Measurements from ENCODE around the gene SMIM27. TPM values are rescaled to one million over a fixed set of nuclear protein-coding genes. Genes with fewer than 3 reads are reported as not detected.
"Not testable (repeated sequence)": the region's sequence is repeated elsewhere in the genome, so short reads cannot be mapped to it uniquely, and the experiment has no call there.

Gene SMIM27
- 10 to 100 TPM in 7 of 12 donors, 1 to 10 TPM in 4, not detected in 1; 8.4 to 13.4 (median 10.6) TPM for polyA plus RNA-seq (ENCODE audit: insufficient read length in 12 of 12)
- long read RNA-seq, donor 1, transcript SMIM27-206 (1 exons, 668 nt): major isoform, 7 of 569 reads
- long read RNA-seq, donor 1, partial matches to known transcripts: 104 of 569 reads
- long read RNA-seq, donor 1, other reads (novel, unspliced or antisense): 458 of 569 reads
- long read RNA-seq, donor 2, transcript SMIM27-206 (1 exons, 668 nt): major isoform, 6 of 27 reads
- long read RNA-seq, donor 2, partial matches to known transcripts: 21 of 27 reads
- long read RNA-seq, donor 2, other reads (novel, unspliced or antisense): 0 of 27 reads
- long read RNA-seq, donor 3, partial matches to known transcripts: 6 of 11 reads
- long read RNA-seq, donor 3, other reads (novel, unspliced or antisense): 0 of 11 reads
- long read RNA-seq, donor 4, partial matches to known transcripts: 16 of 19 reads
- long read RNA-seq, donor 4, other reads (novel, unspliced or antisense): 0 of 19 reads
- long read RNA-seq, donor 5: 0 reads
- long read RNA-seq, donor 6, partial matches to known transcripts: 5 of 9 reads
- long read RNA-seq, donor 6, other reads (novel, unspliced or antisense): 0 of 9 reads
- long read RNA-seq, donor 7, partial matches to known transcripts: 0 of 3 reads
- long read RNA-seq, donor 7, other reads (novel, unspliced or antisense): 0 of 3 reads
- long read RNA-seq, donor 8, partial matches to known transcripts: 16 of 19 reads
- long read RNA-seq, donor 8, other reads (novel, unspliced or antisense): 0 of 19 reads
- long read RNA-seq, donor 9, transcript SMIM27-206 (1 exons, 668 nt): major isoform, 6 of 20 reads
- long read RNA-seq, donor 9, partial matches to known transcripts: 13 of 20 reads
- long read RNA-seq, donor 9, other reads (novel, unspliced or antisense): 0 of 20 reads
- long read RNA-seq, donor 10, transcript SMIM27-206 (1 exons, 668 nt): major isoform, 5 of 19 reads
- long read RNA-seq, donor 10, partial matches to known transcripts: 14 of 19 reads
- long read RNA-seq, donor 10, other reads (novel, unspliced or antisense): 0 of 19 reads
- long read RNA-seq, donor 11, transcript SMIM27-206 (1 exons, 668 nt): major isoform, 6 of 18 reads
- long read RNA-seq, donor 11, partial matches to known transcripts: 12 of 18 reads
- long read RNA-seq, donor 11, other reads (novel, unspliced or antisense): 0 of 18 reads

GRCh38 chr9:32552172-32552872, at the start of gene SMIM27, which contains the start of gene TOPORS:
SMIM27 (plus strand) TSS chr9:32552327; CDS start chr9:32552435, 108 bp downstream.
TOPORS (minus strand) TSS chr9:32552586; CDS start chr9:32552436, 150 bp downstream.
- peak; percentile 96 for DNase-seq

- DNase-seq: no peak
Measured at GRCh38 chr9:32502464-32502863, 49.7 kb upstream of the SMIM27 start.

GRCh38 chr9:32503008-32503407, 49.1 kb upstream of the SMIM27 start:
- DNase-seq: no peak

- DNase-seq: no peak
Measured at GRCh38 chr9:32508728-32509127, 43.4 kb upstream of the SMIM27 start.

GRCh38 chr9:32516241-32516640, 35.9 kb upstream of the SMIM27 start:
- no peak for DNase-seq

GRCh38 chr9:32518276-32518675, 33.9 kb upstream of the SMIM27 start:
- DNase-seq: no peak

GRCh38 chr9:32523910-32524309, 28.2 kb upstream of the SMIM27 start:
- no peak for DNase-seq

GRCh38 chr9:32524558-32524891, 27.6 kb upstream of the SMIM27 start:
- DNase-seq: not testable (repeated sequence)

GRCh38 chr9:32524892-32525708, 27.0 kb upstream of the SMIM27 start:
- no peak for DNase-seq

- DNase-seq: no peak
Measured at GRCh38 chr9:32525709-32526030, 26.5 kb upstream of the SMIM27 start.

- DNase-seq: peak; percentile 93
Measured at GRCh38 chr9:32526041-32526706, 26.0 kb upstream of the SMIM27 start, which contains the start of gene RIGI. RIGI (minus strand) TSS chr9:32526196; CDS start chr9:32526166, 30 bp downstream.

- DNase-seq: no peak
Measured at GRCh38 chr9:32526707-32527048, 25.4 kb upstream of the SMIM27 start.

- no peak for DNase-seq
Measured at GRCh38 chr9:32533336-32533735, 18.8 kb upstream of the SMIM27 start.

- no peak for DNase-seq
Measured at GRCh38 chr9:32533816-32534215, 18.3 kb upstream of the SMIM27 start.

- no peak for DNase-seq
Measured at GRCh38 chr9:32543047-32543446, 9.1 kb upstream of the SMIM27 start.

- DNase-seq: no peak
Measured at GRCh38 chr9:32545884-32546283, 6.2 kb upstream of the SMIM27 start.

GRCh38 chr9:32548213-32548612, 3.9 kb upstream of the SMIM27 start:
- DNase-seq: not testable (repeated sequence)

- peak; percentile 27 for DNase-seq
Measured at GRCh38 chr9:32550150-32550561, 2.0 kb upstream of the SMIM27 start.

- DNase-seq: peak; percentile 96
Measured at GRCh38 chr9:32550562-32551275, 1.4 kb upstream of the SMIM27 start.

Data from muscle of arm (tissue), 14 donors.